Mesodermal cell (in vitro differentiated cells): Measurements from ENCODE around the gene TNK2.
A peak's percentile ranks its signal among the peaks of the same experiment; 100 is the strongest.

Source experiments
- H3K27ac ChIP-seq: 2 replicates; pipeline ENCODE4 v1.7.0; 2013; ENCODE audit warnings: mild to moderate bottlenecking, low read depth, low read length, moderate library complexity; ENCODE audit not compliant: severe bottlenecking
- H3K36me3 ChIP-seq: 2 replicates; pipeline ENCODE4 v1.7.1; 2013; ENCODE audit warnings: mild to moderate bottlenecking, low read length, moderate library complexity; ENCODE audit not compliant: control insufficient read depth, insufficient read depth
- H3K4me1 ChIP-seq: one replicate; pipeline ENCODE4 v1.7.1; 2013; ENCODE audit warnings: mild to moderate bottlenecking, low read length; ENCODE audit not compliant: insufficient read depth, control insufficient read depth, poor library complexity, severe bottlenecking
- H3K4me3 ChIP-seq: 2 replicates; pipeline ENCODE4 v1.7.0; 2013; ENCODE audit warnings: low read length, control low read depth, mild to moderate bottlenecking; ENCODE audit not compliant: insufficient read depth, poor library complexity, severe bottlenecking; ENCODE audit errors: extremely low read depth
- H3K9me3 ChIP-seq: 2 replicates; pipeline ENCODE4 v1.7.1; 2013; ENCODE audit warnings: mild to moderate bottlenecking, low read length, moderate library complexity; ENCODE audit not compliant: control insufficient read depth
- WGBS, 2 experiments: methylation state at CpG; one replicate each; pipeline ENCODE4 v1.1.5; 2013; ENCODE audit warnings: missing lambda C conversion rate in 2 of 2; ENCODE audit not compliant: insufficient coverage in 2 of 2; 5-methylcytosine and 5-hydroxymethylcytosine counted together

The TNK2 gene

GRCh38 chr3:195889870-195890295, 18.5 kb downstream of the TNK2 start:
- H3K27ac ChIP-seq: peak overlapping the region; percentile 29
- peaks cover 41% of the 10 kb centered on the region for H3K4me1 ChIP-seq
- H3K36me3 ChIP-seq: peaks cover 7% of the 10 kb centered on the region
- no peaks in the 10 kb centered on the region for H3K9me3 ChIP-seq
- H3K4me3 ChIP-seq: no peak overlapping the region
- WGBS, 2 experiments: 46 to 66% methylated on average over 6 to 7 of the region's 8 CpGs

GRCh38 chr3:195888981-195889869, 19.1 kb downstream of the TNK2 start:
- Histone ChIP-seq H3K4me1 (peaks cover 42% of the 10 kb centered on the region), H3K27ac (peak overlapping the region; percentile 29), H3K36me3 (peaks cover 12% of the 10 kb centered on the region), H3K4me3 (no peak overlapping the region), H3K9me3 (no peaks in the 10 kb centered on the region)
- 83 to 88% methylated on average over 17 to 24 of the region's 26 CpGs for WGBS, 2 experiments

GRCh38 chr3:195888311-195888761, 20.0 kb downstream of the TNK2 start:
- no peaks in the 10 kb centered on the region for H3K9me3 ChIP-seq
- 94% methylated on average over 13 to 14 of the region's 18 CpGs for WGBS, 2 experiments
- peaks cover 38% of the 10 kb centered on the region for H3K4me1 ChIP-seq
- peaks cover 19% of the 10 kb centered on the region for H3K36me3 ChIP-seq
- H3K4me3 ChIP-seq: no peak overlapping the region
- H3K27ac ChIP-seq: no peak overlapping the region

DNA sequence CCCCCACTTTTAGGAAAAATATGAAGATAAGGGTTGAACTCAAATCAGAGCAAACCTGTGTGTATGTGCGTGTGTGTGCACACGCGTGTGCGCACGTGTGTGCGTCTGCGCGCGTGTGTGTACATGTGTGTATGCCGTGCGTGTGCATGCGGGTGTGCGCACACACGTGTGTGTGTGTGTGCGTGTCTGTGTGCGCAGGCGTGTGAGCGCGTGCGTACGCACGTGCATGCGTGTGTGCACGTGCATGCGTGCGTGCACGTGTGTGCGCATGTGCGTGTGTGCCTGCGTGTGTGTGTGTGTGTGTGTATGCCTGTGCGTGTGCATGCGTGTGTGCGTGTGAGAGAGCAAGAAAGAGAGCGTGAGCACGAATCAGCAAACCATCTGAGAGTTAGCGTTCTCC, 20.7 kb downstream of the TNK2 start:
- no peak overlapping the region for H3K4me3 ChIP-seq
- peaks cover 26% of the 10 kb centered on the region for H3K36me3 ChIP-seq
- H3K27ac ChIP-seq: no peak overlapping the region
- peaks cover 32% of the 10 kb centered on the region for H3K4me1 ChIP-seq
- 91 to 96% methylated on average over 28 to 34 of the region's 36 CpGs for WGBS, 2 experiments
- H3K9me3 ChIP-seq: no peaks in the 10 kb centered on the region

GRCh38 chr3:195886181-195887141, 21.9 kb downstream of the TNK2 start:
- Histone ChIP-seq H3K36me3 (peaks cover 37% of the 10 kb centered on the region), H3K4me3 (no peak overlapping the region), H3K4me1 (peaks cover 21% of the 10 kb centered on the region), H3K27ac (peak overlapping the region; percentile 62), H3K9me3 (no peaks in the 10 kb centered on the region)
- WGBS, 2 experiments: 88 to 91% methylated on average over 23 to 26 of the region's 34 CpGs

DNA sequence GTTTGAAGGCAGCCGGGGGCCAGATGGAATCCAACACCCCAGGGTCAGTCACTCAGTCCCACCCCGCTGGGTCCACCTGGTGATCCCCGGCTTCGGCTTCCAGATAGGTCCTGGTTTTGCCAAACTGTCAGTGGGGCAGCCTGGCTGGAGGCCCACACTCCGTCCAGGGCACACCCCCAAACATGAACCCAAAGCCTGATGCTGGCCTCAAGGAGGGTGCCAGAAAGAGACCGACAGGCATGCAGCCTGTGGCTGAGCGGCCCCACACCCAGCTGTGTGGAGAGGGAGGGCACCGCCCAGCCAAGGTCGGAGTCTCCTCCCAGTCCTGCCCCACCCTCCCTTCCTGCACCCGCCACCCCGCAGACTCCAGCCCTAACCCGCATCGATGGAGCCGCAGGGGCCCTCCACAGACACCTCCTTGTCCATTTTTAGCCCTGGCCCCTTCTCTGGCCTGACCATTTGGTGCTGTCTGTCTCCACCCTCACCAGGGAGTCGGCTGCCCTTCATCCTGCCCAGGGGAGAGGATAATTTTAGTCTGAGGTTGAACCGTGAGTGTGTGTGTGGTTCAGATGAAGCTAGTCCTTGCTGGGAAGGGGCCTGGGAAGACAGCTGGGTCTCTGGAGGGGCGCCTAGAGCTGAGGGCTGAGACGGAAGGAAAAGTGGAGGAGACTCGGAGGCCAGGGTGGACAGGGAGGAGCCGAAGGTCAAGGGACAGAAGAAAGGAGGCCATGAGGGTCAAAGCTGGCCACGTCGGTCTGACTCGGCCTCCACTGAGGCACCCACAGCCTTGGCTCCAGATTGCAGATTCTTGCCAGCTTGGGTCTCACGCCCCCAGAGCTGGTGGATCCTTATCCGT, 23.1 kb downstream of the TNK2 start:
- Histone ChIP-seq H3K36me3 (peaks cover 38% of the 10 kb centered on the region), H3K27ac (peak overlapping the region; percentile 16), H3K9me3 (no peaks in the 10 kb centered on the region), H3K4me1 (peaks cover 20% of the 10 kb centered on the region), H3K4me3 (no peak overlapping the region)
- WGBS, 2 experiments: 89 to 92% methylated on average over 18 to 21 of the region's 25 CpGs

DNA sequence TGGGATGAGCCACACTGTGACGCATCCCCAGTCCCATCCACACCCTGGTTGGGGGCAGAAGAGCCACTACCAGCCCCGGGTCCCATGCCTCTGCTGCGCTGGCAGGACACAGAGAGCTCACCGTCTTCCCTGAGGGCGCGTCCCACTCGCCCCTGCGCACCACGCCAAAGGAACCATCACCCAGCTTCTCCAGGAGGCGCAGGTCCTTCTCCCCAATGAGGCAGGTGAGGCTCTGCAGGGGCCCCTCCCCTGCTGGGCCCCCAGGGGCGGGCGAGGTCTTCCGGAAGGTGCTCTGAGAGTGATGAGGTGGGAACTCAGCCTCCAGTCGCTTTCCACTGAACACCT, 23.7 kb downstream of the TNK2 start:
- Histone ChIP-seq H3K4me3 (no peak overlapping the region), H3K27ac (no peak overlapping the region), H3K9me3 (no peaks in the 10 kb centered on the region), H3K4me1 (peaks cover 20% of the 10 kb centered on the region), H3K36me3 (peaks cover 38% of the 10 kb centered on the region)
- WGBS, 2 experiments: 95 to 96% methylated on average over 10 to 11 of the region's 14 CpGs

DNA sequence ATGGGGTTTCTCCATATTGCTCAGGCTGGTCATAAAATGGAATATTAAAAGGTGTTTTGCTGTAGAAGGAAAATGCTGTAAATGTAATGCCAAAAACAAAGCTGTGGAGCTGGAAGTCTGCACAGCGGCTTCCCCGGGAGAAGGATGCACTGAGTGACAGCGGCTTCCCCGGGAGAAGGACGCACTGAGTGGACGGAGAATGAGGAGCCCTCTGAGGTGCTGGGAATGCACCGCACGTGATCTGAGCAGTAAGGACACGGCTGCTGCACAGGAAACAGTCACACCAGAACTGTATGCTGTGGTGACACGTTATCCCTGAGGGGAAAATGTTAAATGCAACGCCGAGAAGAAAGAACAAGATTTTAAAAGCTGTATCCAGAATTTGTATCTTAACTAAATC, 24.6 kb downstream of the TNK2 start:
- Histone ChIP-seq H3K27ac (no peak overlapping the region), H3K4me1 (peaks cover 20% of the 10 kb centered on the region), H3K36me3 (peaks cover 38% of the 10 kb centered on the region), H3K4me3 (no peak overlapping the region), H3K9me3 (no peaks in the 10 kb centered on the region)
- 95 to 96% methylated on average over 9 to 10 of the region's 12 CpGs for WGBS, 2 experiments

DNA sequence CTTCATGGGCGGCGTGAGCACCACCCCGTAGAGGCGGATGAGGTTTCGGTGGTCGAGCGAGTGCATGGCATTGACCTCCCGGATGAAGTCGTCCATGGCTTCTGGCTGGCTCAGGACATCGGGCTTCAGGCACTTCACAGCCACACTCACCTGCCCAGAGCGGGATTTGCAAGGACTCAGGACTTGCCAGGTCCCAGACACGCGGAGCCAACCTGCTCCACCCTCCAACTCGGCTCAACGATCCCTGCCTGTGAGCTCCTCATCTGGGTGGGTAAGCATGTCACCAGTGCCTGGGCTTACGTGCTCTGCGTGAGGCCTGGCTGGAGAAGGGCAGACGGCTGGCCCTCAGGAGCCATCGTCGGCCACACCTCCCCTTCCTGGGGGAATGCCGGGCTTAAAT, 25.2 kb downstream of the TNK2 start:
- no peak overlapping the region for H3K27ac ChIP-seq
- H3K36me3 ChIP-seq: peaks cover 37% of the 10 kb centered on the region
- H3K4me1 ChIP-seq: peaks cover 20% of the 10 kb centered on the region
- H3K9me3 ChIP-seq: no peaks in the 10 kb centered on the region
- H3K4me3 ChIP-seq: no peak overlapping the region
- 95 to 97% methylated on average over 19 of the region's 21 CpGs for WGBS, 2 experiments

DNA sequence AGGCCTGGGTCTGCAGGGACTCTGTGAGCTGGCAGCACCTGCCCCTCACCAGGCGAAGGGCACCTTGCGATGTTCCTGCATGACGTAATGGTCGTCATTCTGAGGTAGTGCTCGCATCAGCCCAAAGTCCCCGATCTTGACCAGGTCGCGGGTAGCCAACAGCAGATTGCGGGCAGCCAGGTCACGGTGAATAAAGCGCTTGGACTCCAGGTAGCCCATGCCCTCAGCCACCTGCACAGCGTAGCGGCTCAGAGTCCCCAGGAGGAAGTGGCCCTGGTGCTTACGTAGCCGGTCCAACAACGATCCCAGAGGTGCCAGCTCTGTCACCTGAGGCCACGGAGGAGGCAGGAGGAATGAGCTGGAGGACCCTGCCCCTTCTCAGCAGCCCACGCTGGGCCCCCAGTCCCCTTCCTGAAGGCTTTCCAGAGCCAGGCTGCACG, 26.3 kb downstream of the TNK2 start:
- Histone ChIP-seq H3K9me3 (no peaks in the 10 kb centered on the region), H3K4me3 (no peak overlapping the region), H3K36me3 (peaks cover 39% of the 10 kb centered on the region), H3K27ac (no peak overlapping the region), H3K4me1 (peaks cover 21% of the 10 kb centered on the region)
- WGBS, 2 experiments: 94 to 96% methylated on average over 18 to 19 of the region's 19 CpGs
